ENCODE data around the gene IRF2BP1.
"Not testable (repeated sequence)": the region's sequence is repeated elsewhere in the genome, so short reads cannot be mapped to it uniquely, and the experiment has no call there.

The IRF2BP1 gene

DNA sequence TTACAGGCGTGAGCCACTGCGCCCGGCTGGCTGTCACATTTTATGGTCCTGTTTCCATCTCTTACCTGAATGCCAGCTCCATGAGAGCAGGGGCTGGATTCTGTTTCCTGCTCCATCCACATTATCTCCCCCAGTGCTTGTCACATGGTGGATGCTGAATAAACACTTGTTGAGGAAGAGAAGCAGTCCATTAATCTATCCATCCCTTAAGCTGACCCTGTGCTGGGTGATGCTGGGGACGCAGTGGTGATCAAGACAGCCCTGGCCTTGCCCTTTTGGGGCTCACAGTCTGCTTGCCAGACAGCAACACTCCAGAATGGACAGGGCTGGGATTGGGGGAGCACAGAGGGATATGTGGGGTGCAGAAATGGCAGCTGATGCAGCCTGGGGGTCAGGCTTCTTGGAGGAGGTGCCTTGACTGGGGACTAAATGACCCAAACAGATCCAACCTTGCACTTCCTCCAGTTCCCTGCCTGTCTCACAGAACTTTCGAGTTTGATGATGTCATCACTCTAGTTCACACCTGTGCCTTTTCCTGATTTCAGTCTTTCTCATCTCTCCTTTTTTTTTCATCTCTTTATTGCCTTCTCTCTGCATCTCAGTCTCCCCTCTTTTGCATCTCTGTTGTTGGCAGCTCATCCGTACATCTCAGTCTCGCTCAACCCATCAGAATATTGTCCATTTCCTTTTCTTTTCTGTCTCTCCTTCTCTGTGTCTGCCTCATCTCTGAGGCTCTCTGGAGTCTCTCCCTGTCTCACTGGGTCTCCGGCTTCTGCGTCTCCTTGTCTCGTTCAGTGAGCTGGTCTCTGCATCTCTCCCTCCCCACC, 4.6 kb downstream of the IRF2BP1 start:
- DNase-seq (ENCODE audit: low read depth) = no peak

DNA sequence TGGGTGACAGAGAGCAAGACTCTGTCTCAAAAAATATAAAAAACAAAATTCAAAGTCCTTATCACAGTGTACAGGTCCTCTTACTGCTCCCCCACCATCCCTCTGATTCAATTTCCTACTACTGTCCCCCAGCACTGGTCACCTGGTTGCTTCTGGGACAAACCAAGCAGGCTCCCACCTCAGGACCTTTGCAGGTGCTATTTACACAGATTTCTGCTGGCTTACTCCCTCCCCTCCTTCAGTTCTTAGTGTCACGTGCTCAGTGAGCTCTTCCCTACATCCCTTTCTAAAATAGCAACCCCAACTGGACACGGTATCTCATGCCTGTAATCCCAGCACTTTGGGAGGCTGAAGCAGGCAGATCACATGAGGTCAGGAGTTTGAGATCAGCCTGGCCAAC, 6.0 kb downstream of the IRF2BP1 start:
- DNase-seq (ENCODE audit: low read depth) = no peak

DNA sequence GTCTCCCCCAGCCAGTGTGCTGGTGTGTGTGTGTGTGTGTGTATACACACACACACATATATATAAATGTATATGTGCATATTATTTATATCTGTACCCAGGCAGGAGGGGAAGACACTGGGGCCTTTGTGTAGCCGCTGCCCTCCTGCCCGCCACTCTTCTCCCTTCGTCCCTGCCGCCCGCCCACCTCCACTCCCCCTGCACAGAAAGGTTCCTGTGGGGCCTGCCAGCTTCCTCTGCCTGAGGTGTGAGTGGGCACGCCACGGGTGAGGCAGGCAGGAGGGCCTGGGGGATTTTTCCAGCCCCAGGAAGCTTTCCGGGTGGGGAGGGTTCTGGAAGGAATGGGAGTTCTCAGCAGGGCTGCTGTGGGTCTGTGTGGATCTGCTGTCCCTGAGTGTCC, 6.9 kb downstream of the IRF2BP1 start:
- DNase-seq (ENCODE audit: low read depth) = no peak

DNA sequence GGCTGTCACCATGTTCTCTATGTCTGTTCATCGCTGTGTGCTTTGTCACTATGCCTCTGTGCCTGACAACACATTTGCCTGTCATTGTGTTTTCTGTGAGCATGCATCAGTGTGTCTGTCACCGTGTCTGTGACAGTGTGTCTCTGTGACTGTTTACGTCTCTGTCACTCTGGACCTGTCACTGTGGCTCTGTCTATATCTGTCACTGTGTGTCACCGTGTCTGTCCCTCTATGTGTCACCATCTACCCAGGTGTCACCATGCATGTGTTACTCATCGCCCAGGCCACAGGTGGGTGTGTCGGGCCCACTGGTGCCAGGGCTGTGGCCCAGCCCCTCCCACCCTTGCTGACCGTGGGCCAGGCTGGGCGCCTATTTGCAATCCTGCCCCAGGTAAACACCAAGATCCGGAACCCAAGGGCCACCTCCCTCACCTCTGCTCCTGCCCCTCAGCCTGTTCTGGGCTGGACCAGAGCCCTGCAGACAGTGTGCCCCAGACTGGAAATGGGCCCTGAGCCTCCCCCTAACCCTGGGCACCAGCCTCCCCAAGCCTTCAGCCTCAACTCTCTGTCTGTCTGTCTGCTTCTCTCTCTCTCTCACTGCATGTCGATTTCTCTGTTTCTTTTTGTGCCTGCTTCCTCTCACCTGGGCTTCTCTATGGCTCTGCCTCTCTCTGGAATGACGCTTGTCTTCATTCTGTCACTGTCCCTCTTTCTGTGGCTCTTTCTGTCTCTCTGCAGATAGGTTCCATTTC, 7.7 kb downstream of the IRF2BP1 start:
- DNase-seq (ENCODE audit: low read depth) = no peak

DNA sequence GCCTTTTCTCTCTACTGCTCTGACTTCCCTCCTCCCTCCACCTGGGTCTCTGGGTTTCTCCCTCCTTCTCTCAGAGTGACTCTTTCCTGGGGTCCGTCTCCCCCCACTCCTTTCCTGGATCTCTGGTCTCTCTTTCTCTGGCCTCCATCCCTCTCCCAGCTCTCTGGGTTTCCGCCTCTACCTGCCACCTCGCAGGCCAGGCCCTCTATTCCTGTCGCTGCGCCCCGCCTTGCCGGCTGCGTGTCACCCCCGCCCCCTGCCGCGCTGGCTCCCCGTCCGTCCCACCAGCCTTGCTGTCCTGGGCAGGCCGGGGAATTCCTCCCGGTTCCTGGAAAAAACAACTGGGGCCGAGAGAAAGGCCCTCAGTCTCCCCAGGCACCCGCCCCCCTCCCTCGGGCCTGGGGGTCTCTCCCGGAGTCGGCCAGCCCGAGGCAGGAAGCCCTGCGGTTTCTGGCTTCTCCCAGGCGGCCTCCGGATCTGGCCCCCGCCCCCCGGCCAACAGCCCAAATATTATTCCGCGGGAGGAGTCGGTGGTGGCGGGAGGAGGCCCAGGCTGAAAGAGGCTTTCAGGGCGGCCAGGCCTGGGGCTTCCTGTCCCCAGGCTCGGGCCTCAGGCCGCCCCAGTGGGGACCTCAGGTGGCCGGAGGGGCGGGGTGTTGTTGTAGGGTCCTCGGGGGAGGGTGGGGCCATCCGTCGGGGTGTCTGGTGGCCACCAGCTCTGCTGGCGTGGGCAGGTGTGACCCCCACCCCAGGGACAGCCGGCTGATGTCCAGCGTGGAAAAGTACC, 9.3 kb downstream of the IRF2BP1 start:
- DNase-seq (ENCODE audit: low read depth) = no peak

DNA sequence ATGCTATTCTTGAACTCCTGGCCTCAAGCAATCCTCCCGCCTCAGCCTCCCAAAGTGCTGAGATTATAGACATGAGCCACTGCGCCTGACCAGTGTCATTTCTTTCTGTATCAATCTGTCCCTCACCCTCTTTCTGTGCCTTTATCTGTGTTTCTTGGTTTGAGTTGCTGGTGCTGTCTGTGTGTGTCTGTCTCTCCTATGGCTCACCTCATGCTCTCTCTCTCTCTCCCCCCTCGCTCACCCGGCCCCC, 9.9 kb downstream of the IRF2BP1 start:
- DNase-seq (ENCODE audit: low read depth) = no peak

DNA sequence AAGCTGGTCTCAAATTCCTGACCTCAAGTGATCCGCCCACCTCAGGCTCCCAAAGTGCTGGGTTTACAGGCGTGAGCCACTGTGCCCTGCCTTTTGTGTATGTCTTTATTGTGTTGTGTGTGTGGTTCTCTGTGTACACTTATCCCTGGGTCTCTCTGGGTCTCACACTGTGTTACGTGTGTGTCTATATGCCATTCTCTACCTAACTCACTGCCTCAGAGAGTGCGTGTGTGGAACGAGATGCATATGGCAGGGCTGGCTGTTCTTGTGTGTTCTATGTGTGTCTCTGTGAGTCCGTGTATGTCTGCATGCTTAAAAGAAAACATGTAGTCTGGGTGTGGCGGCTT, 11.3 kb downstream of the IRF2BP1 start:
- DNase-seq (ENCODE audit: low read depth) = no peak

DNA sequence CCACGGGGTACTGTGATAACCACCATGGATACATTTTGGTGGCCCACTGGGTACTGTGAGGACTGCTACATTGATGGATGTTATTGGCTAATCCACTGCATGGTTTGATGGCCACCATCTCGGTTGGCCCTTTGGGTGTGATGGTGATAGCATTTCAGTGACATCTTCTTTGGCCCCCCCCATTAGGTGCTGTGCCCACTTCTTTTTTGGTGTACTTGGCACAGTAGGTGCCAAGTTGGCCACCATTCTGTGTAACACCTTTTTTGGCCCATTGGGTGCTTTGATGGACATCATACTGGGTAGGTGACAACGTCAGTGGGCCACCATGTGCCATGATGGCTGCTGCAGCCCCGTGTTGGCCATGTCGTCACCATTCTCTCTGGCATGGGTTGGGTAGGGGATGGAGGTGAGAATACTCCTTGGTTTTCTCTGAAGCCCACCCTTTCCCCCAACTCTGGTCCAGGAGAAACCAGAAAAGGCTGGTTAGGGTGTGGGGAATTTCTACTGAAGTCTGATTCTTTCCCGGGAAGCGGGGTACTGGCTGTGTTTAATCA, 12.6 kb downstream of the IRF2BP1 start:
- DNase-seq (ENCODE audit: low read depth) = no peak

DNA sequence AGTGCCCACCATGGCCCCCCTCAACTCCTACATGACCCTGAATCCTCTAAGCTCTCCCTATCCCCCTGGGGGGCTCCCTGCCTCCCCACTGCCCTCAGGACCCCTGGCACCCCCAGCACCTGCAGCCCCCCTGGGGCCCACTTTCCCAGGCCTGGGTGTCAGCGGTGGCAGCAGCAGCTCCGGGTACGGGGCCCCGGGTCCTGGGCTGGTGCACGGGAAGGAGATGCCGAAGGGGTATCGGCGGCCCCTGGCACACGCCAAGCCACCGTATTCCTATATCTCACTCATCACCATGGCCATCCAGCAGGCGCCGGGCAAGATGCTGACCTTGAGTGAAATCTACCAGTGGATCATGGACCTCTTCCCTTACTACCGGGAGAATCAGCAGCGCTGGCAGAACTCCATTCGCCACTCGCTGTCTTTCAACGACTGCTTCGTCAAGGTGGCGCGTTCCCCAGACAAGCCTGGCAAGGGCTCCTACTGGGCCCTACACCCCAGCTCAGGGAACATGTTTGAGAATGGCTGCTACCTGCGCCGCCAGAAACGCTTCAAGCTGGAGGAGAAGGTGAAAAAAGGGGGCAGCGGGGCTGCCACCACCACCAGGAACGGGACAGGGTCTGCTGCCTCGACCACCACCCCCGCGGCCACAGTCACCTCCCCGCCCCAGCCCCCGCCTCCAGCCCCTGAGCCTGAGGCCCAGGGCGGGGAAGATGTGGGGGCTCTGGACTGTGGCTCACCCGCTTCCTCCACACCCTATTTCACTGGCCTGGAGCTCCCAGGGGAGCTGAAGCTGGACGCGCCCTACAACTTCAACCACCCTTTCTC, 13.6 kb downstream of the IRF2BP1 start:
- DNase-seq (ENCODE audit: low read depth) = no peak

DNA sequence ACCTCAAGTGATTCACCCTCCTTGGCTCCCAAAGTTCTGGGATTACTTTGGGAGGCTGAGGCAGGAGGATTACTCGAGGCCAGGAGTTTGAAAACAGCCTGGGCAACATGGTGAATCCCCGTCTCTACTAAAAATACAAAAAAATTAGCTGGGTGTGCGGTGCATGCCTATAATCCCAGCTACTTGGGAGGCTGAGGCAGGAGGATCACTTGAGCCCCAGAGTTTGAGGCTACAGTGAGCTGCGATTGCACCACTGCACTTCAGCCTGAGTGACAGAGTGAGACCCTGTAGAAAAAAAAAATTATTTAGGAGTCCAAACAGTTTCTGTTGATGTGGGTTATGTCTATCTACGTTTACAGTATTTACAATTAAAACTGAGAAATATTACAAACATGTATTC, 15.1 kb downstream of the IRF2BP1 start:
- no peak for DNase-seq (ENCODE audit: low read depth)

DNA sequence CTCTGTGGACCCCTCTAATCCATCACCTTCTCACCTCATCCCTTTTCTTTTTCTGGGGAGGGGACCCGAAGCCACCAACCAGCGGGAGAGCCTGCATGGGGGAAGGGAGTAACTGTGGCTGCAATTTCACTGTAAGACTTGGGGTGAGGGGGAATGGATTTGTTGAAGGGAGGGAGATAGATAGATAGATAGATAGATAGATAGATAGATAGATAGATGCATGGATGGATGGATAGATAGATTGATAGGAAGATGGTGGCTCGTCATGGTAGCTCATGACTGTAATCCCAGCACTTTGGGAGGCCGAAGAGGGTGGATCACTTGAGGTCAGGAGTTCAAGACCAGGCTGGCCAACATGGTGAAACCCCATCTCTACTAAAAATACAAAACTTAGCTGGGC, 18.7 kb downstream of the IRF2BP1 start:
- DNase-seq (ENCODE audit: low read depth) = not testable (repeated sequence)

DNA sequence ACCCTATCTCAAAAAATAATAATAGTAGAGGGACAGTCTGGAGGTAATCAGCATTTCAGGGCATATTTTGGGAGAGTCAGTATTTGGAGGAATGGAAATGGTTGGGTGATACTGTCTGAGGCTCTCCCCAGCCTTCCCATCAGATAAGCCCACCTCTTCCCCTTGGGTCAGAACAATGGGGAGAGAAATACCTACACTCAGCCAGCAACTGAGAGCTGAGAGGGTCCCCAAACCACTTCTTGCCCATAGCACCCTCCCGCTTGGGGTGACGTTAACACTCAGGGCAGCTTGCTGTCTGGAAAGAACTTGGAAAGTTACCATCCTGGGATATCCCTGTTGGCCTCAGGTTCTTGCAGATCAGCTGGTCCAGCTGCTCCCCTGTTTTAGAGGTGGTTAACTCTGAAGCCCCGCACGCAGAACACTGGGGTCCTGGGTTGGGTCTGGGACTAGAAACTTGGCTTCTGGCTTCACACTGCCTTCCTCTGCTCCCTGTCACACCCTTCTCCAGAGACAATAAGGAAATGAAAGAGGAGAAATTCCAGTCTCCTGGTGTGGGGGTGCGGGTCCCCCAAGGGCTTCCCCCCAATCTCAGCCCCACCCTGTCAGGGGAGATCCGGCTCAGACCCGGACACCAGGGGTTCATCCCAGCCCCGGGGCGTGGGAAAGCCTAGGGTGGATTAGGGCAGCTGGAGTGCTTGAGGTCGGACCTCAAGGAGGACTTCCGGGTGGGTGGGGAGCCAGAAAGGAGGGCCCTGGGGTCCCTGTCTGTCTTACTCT, 19.4 kb downstream of the IRF2BP1 start:
- no peak for DNase-seq (ENCODE audit: low read depth)

DNA sequence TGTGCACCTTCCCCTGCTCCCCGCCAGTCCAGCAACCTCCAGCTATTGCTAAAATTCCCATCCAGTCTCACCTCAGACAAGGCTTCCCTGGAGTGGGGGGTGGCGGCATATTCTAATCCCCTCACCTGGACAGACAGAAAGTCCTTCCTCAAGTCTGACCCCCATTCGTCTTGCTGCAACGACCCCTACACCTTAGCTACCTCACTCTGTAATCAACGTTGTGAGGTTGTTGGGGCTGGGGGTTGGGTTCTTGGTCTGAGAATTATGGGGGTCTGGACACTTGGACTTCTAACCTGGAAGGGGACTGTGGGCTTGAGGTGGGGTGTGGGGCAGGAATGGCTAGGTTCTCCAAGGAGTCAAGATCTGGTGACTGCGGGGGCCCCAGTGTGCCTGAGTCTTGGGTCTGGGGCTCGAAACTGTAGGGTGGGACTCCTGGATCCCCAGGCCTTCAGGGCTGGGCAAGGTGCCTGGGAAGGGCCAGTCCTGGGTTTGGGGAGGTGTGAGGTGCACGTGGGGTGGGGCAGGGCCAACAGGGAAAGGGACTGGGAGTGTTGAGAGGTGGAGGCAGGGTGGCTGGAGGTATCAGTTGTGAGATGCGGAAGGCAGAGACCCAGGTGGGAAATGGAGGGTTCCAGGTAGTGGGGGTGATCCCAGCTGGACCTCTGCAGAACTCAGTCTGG, 20.5 kb downstream of the IRF2BP1 start:
- DNase-seq (ENCODE audit: low read depth) = no peak

DNA sequence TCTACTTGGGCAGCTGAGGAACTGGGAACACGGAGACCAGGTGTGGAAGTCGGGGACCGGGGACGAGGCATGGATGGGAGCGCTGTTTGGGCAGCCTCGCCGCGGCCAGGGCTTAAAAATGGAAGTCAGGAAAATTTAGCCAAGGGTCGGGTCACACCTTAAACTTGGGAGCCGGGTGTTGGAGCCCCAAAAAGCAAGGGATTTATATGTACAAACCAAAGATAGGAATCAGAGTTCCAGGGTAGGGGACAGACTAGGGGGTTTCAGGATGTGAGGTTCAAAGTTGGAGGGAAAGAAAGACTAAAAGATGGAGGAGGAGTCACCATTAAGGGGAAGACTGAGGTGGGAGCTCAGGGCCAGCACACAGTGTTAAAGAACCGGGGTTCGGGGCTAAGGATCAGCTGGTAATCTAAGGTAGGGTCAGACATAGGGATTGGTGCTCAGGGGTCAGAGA, 21.3 kb downstream of the IRF2BP1 start:
- no peak for DNase-seq (ENCODE audit: low read depth)

DNA sequence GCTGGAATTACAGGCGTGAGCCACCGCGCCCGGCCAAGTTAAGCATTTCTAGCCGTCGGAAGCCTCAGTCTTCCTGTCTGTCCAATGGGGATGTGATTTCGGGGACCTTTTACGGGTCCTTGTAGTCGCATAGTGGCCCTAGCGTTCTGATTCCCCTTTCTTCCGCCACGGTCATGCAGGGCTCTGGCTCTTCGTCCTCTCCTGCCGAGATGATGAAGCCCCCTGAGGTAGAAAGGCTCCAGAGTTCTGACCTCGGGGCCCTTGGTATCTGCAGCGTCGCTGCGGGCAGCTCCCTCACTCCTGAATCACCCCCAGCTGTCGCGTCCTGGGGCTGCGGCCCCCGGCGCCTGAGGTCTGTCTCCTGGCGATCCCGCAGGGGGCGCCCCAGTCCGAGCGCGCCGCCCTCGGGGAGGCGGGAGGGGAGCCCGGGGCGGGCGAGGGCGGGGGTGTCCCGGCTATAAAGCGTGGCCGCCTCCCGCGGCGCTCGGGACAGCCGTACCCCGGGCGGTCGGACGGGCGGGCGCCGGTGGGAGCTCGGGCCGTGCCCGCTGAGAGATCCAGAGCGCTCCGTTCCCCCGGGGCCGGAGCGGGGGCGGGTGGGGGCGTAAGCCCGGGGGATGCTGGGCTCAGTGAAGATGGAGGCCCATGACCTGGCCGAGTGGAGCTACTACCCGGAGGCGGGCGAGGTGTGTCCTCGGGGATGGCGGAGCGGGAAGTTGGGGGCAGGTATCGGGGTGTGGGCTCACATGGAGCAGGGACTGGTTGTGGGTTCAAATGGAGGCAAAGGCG, 21.9 kb downstream of the IRF2BP1 start, which contains the start of gene FOXA3:
TSS of gene FOXA3 (plus strand) at position 487 of the 789 bp plus-strand sequence. CDS start at position 618, 131 bp downstream.
- DNase-seq (ENCODE audit: low read depth) = no peak

DNA sequence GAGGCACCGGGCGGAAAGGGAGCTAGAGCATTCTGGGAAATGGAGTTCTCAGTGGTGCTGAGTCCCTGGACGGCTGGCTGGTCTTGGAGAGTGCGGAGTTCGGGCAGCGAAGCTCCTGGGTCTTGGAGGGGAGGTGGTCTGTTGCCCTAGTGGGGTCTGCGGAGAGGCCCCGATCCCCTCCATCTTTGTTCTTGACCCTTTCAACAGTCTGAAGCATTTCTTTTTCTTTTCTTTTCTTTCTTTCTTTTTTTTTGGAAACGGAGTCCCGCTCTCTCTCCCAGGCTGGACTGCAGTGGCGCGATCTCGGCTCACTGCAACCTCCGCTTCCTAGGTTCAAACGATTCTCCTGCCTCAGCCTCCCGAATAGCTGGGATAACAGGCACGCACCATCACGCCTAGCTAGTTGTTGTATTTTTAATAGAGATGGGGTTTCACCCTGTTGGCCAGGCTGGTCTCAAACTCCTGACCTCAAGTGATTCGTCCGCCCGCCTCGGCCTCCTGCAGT, 22.6 kb downstream of the IRF2BP1 start:
- DNase-seq (ENCODE audit: low read depth) = no peak

DNA sequence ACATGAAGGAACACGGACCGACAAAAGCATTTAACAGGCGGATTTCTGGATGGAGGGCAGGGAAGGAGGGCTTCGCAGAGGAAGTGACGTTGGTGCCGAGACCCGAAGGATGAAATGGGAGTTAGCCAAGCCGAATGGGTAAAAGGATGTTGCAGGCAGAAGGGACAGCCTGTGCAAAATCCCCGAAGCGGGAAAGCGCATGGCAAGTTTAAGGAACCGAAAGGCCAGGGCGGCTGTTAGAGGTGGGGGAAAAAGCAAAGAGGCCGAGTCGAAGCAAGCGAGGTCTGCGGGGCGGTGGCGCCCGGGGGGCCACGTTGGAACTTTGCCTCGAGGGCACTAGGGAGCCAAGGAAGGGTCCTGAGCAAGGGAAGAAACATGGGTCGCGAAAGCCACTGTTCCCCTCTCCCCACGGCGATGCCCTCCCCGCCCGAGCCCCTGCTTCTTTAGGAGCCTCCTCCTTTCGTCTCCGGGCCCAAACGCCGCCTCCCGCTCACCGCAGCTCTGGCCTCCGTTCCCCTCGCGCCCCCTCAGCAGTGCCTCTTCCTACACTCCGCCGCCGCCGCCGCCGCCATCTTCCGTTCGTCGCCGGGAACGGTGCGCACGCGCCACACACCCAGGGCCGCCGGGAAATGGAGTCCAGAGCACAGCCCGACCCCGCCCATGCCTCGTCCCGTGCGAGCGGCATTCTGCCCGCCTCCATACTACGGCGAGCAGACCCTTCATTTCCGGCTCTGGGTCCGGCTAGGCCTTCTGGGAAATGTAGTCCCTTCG, 23.2 kb downstream of the IRF2BP1 start, which contains the start of gene SYMPK:
TSS of gene SYMPK (minus strand) at position 584 of the 771 bp plus-strand sequence. CDS start 8,652 bp downstream, outside the sequence.
- DNase-seq (ENCODE audit: low read depth) = peak; percentile 98

DNA sequence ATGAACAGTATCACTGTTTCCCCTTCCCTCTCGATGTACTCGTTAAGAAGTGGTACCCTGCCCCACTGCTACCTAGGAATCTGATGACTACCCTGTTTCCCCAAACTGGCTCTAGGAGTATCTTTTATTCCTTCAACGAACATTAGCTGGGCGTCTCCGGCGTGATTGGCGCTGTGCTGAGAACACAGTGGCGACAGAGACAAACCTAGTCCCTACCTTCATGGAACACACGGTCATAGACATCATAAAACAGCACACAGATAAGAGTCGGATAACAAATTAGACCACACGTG, 23.7 kb downstream of the IRF2BP1 start:
- DNase-seq (ENCODE audit: low read depth) = no peak

Data from stromal cell of bone marrow (primary cell).